GM21528 (cell line): ENCODE results near the gene GUCY1A2.

Experiments used
- ATAC-seq: cut with Tn5 transposase; IDR thresholded peaks from one replicate; pipeline ENCODE4 v1.9.1; 2021; ENCODE audit warnings: mild to moderate bottlenecking, moderate library complexity; ENCODE audit not compliant: unreplicated experiment, low FRiP score

The GUCY1A2 gene

DNA sequence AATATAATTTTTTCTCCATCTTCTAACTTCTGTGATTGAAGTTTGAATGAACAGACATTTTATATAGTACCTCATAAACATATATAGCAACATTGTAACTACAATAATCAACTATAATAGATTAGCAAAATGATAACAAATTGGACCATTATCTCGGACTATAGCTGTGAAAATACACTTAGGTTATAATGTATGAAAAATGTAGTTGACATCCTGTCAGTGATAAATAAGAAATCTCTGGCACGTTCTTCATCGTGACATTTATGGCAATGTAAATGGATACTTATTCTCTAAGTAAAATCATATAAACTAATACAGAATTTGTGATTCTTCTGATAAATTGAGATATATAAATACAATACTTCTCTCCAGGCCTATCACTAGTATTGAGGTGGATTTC is 333.3 kb downstream of the GUCY1A2 start:
- ATAC-seq: no peak

DNA sequence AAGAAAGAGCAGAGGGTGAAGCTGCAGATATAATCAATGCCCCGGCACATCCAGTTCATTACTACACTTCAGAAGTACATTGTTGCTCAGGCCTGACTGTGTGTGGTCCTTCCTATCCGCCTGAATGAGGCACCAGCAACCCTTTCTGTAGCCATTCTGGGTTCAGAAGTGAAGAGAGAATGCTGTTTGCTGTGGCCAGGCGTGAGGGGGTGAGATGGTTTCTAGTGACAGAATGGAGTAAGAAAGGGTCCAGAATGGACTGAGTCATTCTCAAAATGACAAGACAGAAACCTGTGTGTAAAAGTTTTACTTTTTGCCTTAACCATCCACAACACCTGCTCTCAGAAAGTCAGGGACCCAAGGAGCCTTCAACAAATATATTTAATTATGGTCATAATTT is 334.8 kb downstream of the GUCY1A2 start:
- ATAC-seq: no peak

DNA sequence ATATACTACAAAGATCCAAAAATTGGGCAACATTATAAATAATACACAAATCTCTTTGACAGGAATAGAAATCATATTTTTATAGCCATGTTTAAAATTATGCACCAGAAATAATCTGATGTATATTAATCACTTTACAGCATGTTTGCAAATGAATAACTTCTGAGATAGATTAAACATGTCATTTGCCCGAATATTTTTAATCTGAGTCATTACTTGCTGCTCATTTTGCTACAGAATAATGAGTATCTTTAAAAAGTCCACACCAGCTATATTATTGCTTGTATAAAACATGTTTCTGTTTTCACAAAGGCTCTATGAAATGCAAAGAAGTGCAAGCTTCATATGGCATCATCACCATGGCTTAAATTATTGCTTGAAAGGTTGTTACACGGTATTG is 336.8 kb downstream of the GUCY1A2 start:
- no peak for ATAC-seq

DNA sequence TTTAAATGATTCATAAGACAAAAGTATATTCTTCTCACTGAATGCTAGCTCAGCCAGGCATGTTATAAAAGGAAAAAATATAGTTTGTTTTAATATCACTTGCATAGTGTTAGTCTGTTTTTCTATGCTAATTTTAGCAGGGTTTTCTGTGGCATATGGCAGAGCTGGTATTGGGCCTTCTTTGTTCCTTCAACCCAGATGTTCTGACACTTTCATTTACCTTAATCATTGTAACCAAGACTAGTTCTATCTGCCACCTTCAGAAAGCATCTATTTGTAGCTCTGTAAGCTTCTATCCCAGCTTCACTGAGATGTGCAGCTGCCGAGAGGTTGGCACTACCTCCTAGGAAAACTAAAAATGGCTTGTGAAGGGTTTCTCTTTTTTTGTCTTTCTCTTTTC is 338.7 kb downstream of the GUCY1A2 start:
- ATAC-seq: no peak

DNA sequence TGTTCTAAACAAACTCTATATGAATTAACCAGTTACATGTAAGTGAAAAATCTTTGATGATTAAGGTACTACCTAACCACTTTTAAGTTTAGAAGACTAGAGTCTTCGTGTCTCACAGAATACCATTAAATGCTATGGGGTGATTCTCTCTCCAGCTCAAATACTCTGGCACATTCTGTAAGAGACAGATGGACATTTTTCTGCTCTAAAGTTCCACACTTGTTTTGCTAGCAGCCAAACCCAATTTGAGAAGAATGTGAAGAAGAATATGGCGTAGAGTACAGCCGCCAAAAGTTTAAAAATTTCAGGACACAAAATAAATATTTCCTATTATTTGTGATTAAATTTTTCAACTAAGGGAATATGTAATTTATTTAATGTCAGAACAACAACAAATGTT is 339.1 kb downstream of the GUCY1A2 start:
- no peak for ATAC-seq

DNA sequence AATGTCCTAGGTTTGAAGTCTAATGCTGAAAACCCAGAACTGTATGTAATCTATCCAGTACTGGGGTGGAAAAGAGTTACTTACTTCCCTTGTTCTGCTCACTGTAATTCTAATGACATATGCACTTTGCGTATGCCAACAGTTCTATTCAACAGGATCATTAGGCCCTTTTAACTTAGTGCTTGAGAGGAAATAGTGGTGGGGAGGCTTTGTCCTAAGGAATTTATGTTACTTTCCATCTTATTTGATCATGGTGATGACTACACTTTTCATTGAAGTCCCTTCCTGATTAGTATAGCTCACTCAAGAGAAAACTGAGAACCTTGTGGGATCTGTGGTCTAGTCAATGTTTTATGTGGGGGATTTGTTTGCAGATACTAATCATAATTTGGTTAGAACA is 348.2 kb downstream of the GUCY1A2 start:
- no peak for ATAC-seq

DNA sequence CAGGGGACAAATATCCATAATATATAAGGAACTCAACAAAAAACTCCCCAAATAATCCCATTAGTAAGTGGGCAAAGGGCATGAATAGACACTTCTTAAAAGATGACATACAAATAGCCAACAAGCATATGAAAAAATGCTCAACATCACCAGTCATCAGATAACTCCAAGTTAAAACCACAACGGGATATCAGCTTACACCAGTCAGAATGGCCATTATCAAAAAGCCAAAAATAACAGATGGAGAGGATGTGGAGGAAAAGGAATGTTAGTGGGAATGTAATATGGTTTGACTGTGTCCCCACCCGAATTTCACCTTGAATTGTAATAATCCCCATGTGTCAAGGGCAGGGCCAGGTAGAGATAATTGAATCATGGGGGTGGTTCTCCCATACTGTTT is 350.1 kb downstream of the GUCY1A2 start:
- no peak for ATAC-seq

DNA sequence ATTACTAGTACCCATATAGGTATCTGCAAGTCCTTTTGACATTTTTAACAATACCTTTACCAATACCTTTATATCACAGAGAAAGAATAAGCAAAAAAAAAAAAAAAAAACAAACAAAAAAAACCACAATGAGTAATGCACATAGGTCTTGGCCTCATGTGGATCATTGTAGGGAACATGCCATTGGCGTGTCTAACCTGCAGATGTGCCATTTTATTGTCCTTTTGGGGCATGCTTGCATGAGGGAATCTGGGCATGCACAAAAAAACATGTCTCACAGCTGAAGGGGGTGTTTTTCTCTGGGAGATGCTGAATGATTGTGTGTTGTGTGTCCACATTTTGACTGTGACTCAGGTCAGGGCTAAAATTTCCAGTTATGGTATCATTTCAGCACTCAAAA is 361.6 kb downstream of the GUCY1A2 start:
- no peak for ATAC-seq

DNA sequence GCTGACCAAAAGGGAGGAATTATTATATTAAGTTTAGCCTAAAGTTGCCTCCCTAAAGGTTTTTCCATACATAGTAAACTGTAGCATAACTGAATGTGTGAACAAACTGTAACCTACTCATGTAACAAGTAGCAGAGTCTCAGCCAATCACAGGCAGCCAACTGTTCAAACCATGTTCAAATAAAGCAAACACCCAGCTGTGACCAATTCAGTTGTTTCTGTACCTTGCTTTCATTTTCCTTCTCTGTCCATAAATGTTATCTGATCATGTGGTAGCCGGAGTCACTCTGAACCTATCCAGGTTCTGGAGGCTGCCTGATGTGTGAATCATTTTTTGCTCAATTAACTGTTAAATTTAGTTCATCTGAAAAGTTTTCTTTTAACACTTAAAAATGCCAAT is 373.5 kb downstream of the GUCY1A2 start:
- ATAC-seq: no peak

DNA sequence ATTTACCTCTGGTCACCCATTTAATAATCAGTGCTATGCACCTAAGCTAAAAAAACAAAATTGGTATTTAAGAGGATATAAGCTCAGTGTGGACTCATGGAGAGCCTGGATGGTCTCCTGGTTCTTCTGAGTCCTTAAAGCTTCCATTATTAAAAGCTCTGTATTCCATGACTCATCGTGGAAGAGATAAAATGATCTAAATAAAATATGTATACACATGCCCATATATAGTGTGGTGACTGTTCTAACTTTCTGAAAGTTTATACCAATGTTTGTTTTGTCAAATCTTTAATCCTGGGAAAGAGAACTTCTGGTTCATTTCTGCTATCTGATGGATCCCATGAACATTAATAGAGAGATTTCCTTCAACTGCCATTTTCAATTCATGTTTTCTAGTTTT is 375.9 kb downstream of the GUCY1A2 start:
- no peak for ATAC-seq

DNA sequence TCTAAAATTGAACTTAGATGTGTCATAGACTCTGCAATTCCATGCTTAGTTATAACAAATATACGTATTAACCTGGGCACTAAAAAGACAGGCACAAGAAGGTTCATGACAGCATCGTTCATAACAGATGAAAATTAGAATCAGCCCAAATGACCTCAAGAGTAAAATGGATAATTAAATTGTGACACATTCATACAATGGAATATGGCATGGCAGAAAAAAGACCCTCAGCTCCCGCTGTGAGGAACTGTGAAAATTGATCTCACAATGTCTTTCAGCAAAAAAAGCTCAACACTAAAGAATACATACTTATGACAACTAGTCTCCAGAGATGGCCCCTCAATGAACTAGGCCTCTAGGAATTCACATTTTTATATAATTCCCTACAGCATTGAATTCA is 386.0 kb downstream of the GUCY1A2 start:
- ATAC-seq: no peak

DNA sequence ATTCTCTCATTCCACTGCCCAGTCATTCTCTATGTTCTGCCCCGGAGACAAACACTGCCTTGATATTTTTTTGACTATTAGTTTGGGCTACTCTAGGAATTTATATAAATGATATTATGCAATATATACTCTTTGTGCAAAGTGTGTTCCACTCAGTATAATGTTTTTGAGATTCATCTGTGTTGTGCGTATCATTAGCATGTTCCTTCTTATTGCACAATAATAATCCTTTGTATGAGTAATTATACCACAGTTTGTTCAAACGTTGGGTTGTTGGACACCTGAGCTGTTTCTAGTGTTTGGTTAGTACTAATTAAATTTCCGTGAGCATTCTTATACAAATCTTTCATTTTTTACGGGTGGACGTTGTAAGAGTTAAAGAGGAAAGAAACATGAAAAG is 390.6 kb downstream of the GUCY1A2 start:
- ATAC-seq: no peak

DNA sequence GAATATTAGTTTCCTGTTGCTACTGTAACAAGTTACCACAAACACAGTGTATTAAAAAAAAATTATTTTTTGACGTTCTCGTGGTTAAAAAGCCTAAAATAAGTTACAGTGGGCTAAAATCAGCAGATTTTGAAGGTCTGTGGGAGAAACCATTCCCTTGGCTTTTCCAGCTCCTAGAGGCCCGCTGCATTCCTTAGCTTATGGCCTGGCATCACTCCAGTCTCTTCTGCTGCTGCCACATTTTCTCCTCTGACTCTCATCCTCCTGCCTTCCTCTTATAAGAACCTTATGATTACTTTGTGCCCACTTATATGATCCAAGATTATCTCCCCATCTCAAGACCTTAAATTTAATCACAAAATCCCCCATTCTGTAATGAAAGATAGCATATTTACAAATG is 392.7 kb downstream of the GUCY1A2 start:
- ATAC-seq: no peak

DNA sequence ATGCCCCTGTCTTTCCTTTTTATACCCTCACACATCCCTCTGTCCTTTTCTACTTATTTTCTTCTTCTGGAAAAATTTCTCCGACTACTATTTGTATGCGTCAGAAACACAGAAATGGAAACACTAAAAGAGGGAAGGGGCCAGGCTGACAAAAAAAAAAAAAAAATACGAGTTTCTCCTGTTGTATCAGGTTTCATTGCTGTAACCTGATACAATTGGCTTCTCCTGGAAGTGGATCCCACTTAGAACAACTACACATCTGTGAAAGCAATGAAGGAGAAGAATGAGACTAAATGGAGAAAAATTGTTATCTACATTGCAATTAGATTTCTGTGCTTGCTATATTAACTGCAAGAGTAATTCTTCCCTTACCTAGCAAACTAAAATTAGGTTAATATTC is 393.9 kb downstream of the GUCY1A2 start:
- ATAC-seq: no peak
